C4-2B (cell line): ENCODE measurements around the gene LRRC3.

Experiments used
- CTCF ChIP-seq: fragments of 450-650 bp; conservative IDR thresholded peaks from 2 replicates; pipeline ENCODE4 v1.5.1; 2017; ENCODE audit warnings: mild to moderate bottlenecking
- ZFX ChIP-seq: fragments of 450-650 bp; IDR thresholded peaks from 2 replicates; pipeline ENCODE4 v1.6.1; 2017

- no peak for TF ChIP-seq CTCF
- TF ChIP-seq ZFX: no peak
These were observed 30.5 kb downstream of the LRRC3 start for GRCh38 chr21:44485796-44486195.
